ENCODE results near the gene CD81. TPM values are rescaled to one million over a fixed set of nuclear protein-coding genes. Genes with fewer than 3 reads are reported as not detected.

Gene CD81
- total RNA-seq, 1 experiment from 2014 or later, result 296 TPM

DNA sequence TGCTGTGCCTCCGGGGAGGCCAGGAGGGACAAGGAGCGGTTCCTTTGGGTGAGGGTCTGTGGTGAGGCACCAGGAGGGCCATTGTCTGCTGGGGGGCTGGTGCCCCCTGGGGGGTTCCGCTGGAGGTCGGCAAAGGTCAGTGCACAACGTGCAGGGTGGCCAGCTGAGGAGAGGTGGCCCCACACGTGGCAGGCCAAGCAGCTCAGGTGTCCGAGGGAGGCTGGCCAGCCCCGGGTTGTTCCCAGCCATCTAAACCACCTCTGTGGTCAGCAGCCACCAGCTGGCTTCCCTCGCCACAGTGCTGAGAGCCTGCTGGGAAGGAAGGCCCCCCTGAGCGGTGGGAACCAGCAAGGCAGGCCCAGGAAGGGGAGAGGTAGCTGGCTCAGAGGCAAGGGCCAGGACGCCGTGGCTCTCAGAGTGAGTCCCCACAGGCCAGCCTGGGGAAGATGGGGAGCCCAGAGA is 27.7 kb downstream of the CD81 start:
- no peaks in the 10 kb centered on the region for H3K27me3 ChIP-seq (ENCODE audit: insufficient read depth, low read length)
- ATAC-seq, result no peak
- H3K9me2 ChIP-seq (ENCODE audit: insufficient read depth), result no peaks in the 10 kb centered on the region
- no TSS peak for BruUV-seq (replicated peaks)
- no peaks in the 10 kb centered on the region for H3K9me3 ChIP-seq (ENCODE audit: control insufficient read depth in 1 of 2, insufficient read depth in 1 of 2, low read depth in 1 of 2, low read length in 2 of 2)
- H3K27ac ChIP-seq (ENCODE audit: low read depth, low read length), result peak overlapping the region; percentile 5; the same call in 1 of the 2 replicates
- H3K36me3 ChIP-seq (ENCODE audit: control insufficient read depth in 1 of 2, insufficient read depth in 2 of 2, low read length in 2 of 2), result peaks cover 5 to 7% of the 10 kb centered on the region in 2 experiments; a peak in 3 of 4 replicates
- no peak overlapping the region for H3K4me3 ChIP-seq (replicated peaks in 1 of 2; ENCODE audit: low read depth in 1 of 2, low read length in 2 of 2)
- H3K4me1 ChIP-seq (ENCODE audit: control insufficient read depth in 1 of 2, insufficient read depth in 2 of 2, low read length in 2 of 2), result peaks cover 6 to 11% of the 10 kb centered on the region in 2 experiments
- no peak overlapping the region for H2AFZ ChIP-seq (ENCODE audit: low read depth, low read length, poor library complexity, severe bottlenecking)
- POLR2A ChIA-PET, result no interaction called here
- H3K79me2 ChIP-seq (ENCODE audit: insufficient read depth, low read length), result peaks cover 20% of the 10 kb centered on the region
- H3K4me2 ChIP-seq (ENCODE audit: low read length), result no peak overlapping the region
- no peak overlapping the region for H3K9ac ChIP-seq (ENCODE audit: low read length)
- CTCF ChIA-PET, result no interaction called here
- no peaks in the 10 kb centered on the region for H4K20me1 ChIP-seq (ENCODE audit: insufficient read depth)
- RAD21 ChIA-PET (ENCODE audit: low non-redundant PET in 1 of 2, low total read pairs in 2 of 2, uncharacterized antibody in 2 of 2, unreplicated experiment in 2 of 2), result no interaction called here
- intact Hi-C loops (cut with micrococcal nuclease), result loop anchor here (5.0 kb wide), 3 partner anchors 97 to 222 kb away; no protein-coding TSS in a partner anchor
- DNase-seq (ENCODE audit: low read depth, low spot score), result no peak
- TF ChIP-seq POLR2A (IDR thresholded peaks at IDR 0.05; ENCODE audit: borderline replicate concordance, extremely low read depth, insufficient read depth, insufficient read length) (no peak), CBX3 (IDR thresholded peaks at IDR 0.05; ENCODE audit: low read depth) (no peak), YY1 (IDR thresholded peaks at IDR 0.05; ENCODE audit: extremely low read depth, insufficient replicate concordance, low read depth, low read length) (no peak), RAD21 (IDR thresholded peaks at IDR 0.05; ENCODE audit: low read depth) (no peak), EZH2 (IDR thresholded peaks at IDR 0.05) (no peak), ZNF274 (IDR thresholded peaks at IDR 0.05; ENCODE audit: low read depth, low read length) (no peak), SP1 (IDR thresholded peaks at IDR 0.05; ENCODE audit: low read depth) (no peak), ZFX (IDR thresholded peaks at IDR 0.05) (no peak), ELF1 (IDR thresholded peaks at IDR 0.05; ENCODE audit: borderline replicate concordance, low read depth) (no peak), JUND (IDR thresholded peaks at IDR 0.05) (no peak), SIN3A (IDR thresholded peaks at IDR 0.05; ENCODE audit: low read depth) (no peak)
- TF ChIP-seq, protein P1, sequence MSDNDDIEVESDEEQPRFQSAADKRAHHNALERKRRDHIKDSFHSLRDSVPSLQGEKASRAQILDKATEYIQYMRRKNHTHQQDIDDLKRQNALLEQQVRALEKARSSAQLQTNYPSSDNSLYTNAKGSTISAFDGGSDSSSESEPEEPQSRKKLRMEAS (IDR thresholded peaks at IDR 0.05), result no peak

DNA sequence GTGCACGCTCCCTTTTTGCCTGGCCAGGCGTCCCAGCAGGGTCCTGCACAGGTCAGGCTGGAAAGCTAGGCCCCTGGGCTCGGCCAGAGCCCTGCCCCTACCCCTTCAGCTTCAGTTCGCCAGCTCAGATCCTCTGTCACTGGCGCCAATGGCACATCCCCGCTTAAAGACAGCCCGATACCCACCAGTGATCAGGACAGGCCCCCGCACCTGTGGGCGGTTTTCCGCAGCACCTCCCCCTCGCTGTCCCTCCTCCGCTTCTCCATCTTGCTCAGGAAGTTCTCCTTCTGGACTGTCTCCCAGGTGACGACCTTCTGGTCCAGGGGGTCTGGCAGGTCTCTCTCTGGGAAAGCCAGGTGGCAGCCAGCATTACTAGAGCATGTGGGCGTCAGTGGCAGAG is 29.3 kb downstream of the CD81 start:
- Histone ChIP-seq H3K79me2 (ENCODE audit: insufficient read depth, low read length) (peaks cover 11% of the 10 kb centered on the region), H3K36me3 (ENCODE audit: control insufficient read depth in 1 of 2, insufficient read depth in 2 of 2, low read length in 2 of 2) (peaks cover 5 to 7% of the 10 kb centered on the region in 2 experiments; a peak in 3 of 4 replicates), H3K4me3 (replicated peaks in 1 of 2; ENCODE audit: low read depth in 1 of 2, low read length in 2 of 2) (no peak overlapping the region), H4K20me1 (ENCODE audit: insufficient read depth) (no peaks in the 10 kb centered on the region), H3K9me2 (ENCODE audit: insufficient read depth) (no peaks in the 10 kb centered on the region), H3K27ac (ENCODE audit: low read depth, low read length) (no peak overlapping the region; the same call in 1 of the 2 replicates), H3K4me2 (ENCODE audit: low read length) (no peak overlapping the region), H2AFZ (ENCODE audit: low read depth, low read length, poor library complexity, severe bottlenecking) (no peak overlapping the region), H3K27me3 (ENCODE audit: insufficient read depth, low read length) (no peaks in the 10 kb centered on the region), H3K9me3 (ENCODE audit: control insufficient read depth in 1 of 2, insufficient read depth in 1 of 2, low read depth in 1 of 2, low read length in 2 of 2) (no peaks in the 10 kb centered on the region), H3K9ac (ENCODE audit: low read length) (no peak overlapping the region), H3K4me1 (ENCODE audit: control insufficient read depth in 1 of 2, insufficient read depth in 2 of 2, low read length in 2 of 2) (peaks cover 6 to 10% of the 10 kb centered on the region in 2 experiments)
- ChIA-PET RAD21 (ENCODE audit: low non-redundant PET in 1 of 2, low total read pairs in 2 of 2, uncharacterized antibody in 2 of 2, unreplicated experiment in 2 of 2) (no interaction called here), POLR2A (no interaction called here), CTCF (no interaction called here)
- TF ChIP-seq SP1 (IDR thresholded peaks at IDR 0.05; ENCODE audit: low read depth), result no peak
- no TSS peak for BruUV-seq (replicated peaks)
- intact Hi-C loops (cut with micrococcal nuclease), result no loop called here
- DNase-seq (ENCODE audit: low read depth, low spot score) (no peak), ATAC-seq (no peak)

All from HCT116 (cell line).